ENCODE measurements around the gene DAB1. TPM values are rescaled to one million over a fixed set of nuclear protein-coding genes. Genes with fewer than 3 reads are reported as not detected.

Gene DAB1
- total and polyA plus RNA-seq, 2 of the 8 experiments (the other 6 are each of a cell fraction or from before 2014, with no cell fraction given), result 4.4 to 11.8 TPM

GRCh38 chr1:56968878-56969495 lies 454.9 kb downstream of the DAB1 start:
- Histone ChIP-seq H4K8ac (ENCODE audit: extremely low read depth, insufficient read depth, low read length) (no peak overlapping the region), H3K23me2 (ENCODE audit: low read depth, low read length) (no peaks in the 10 kb centered on the region), H3K9ac (replicated peaks in 1 of 4; ENCODE audit: extremely low read depth in 1 of 4, low read depth in 3 of 4, low read length in 3 of 4) (no peak overlapping the region), H2BK120ac (replicated peaks; ENCODE audit: low read depth, low read length) (no peak overlapping the region), H3K14ac (ENCODE audit: insufficient read length) (no peak overlapping the region), H3K4ac (replicated peaks; ENCODE audit: insufficient read length, low read depth, low read length) (no peak overlapping the region), H3K9me3 (ENCODE audit: insufficient read depth in 2 of 2, low read depth in 1 of 2, low read length in 1 of 2) (no peaks in the 10 kb centered on the region), H3K79me2 (ENCODE audit: control insufficient read depth in 1 of 2, insufficient read depth in 2 of 2, low read length in 2 of 2) (no peaks in the 10 kb centered on the region), H4K91ac (replicated peaks; ENCODE audit: insufficient read length, low read length) (no peak overlapping the region), H2BK5ac (ENCODE audit: low read depth, low read length) (no peak overlapping the region), H3K4me1 (replicated peaks in 1 of 4; ENCODE audit: control insufficient read depth in 3 of 4, insufficient read depth in 4 of 4, low read length in 3 of 4) (no peaks in the 10 kb centered on the region), H2BK12ac (ENCODE audit: low read depth, low read length) (no peak overlapping the region), H2AFZ (ENCODE audit: low read length) (no peak overlapping the region), H3K27ac (ENCODE audit: low read depth, low read length) (no peak overlapping the region), H3K18ac (ENCODE audit: extremely low read depth, low read length) (no peak overlapping the region), H3K4me2 (ENCODE audit: insufficient read depth in 1 of 2, low read depth in 2 of 2, low read length in 2 of 2) (no peak overlapping the region), H3K27me3 (replicated peaks in 1 of 4; ENCODE audit: control insufficient read depth in 3 of 4, extremely low read depth in 1 of 4, insufficient read depth in 3 of 4, low read length in 3 of 4) (no peaks in the 10 kb centered on the region), H3K4me3 (ENCODE audit: extremely low read depth in 1 of 4, insufficient read depth in 2 of 4, low read depth in 3 of 4, low read length in 4 of 4) (no peak overlapping the region), H2AK5ac (ENCODE audit: low read depth, low read length) (no peak overlapping the region), H3K36me3 (ENCODE audit: control insufficient read depth in 2 of 4, insufficient read depth in 4 of 4, low read length in 3 of 4) (no peaks in the 10 kb centered on the region), H3K79me1 (ENCODE audit: low read depth, low read length) (no peaks in the 10 kb centered on the region), H4K20me1 (replicated peaks in 1 of 2; ENCODE audit: control insufficient read depth in 1 of 2, insufficient read depth in 2 of 2, low read length in 2 of 2) (no peaks in the 10 kb centered on the region), H2BK15ac (ENCODE audit: low read length) (no peak overlapping the region), H4K5ac (ENCODE audit: insufficient read length, low read depth, low read length) (no peak overlapping the region), H3K23ac (ENCODE audit: insufficient read length) (no peak overlapping the region), H2BK20ac (ENCODE audit: low read length) (no peak overlapping the region), H3K56ac (replicated peaks; ENCODE audit: insufficient read length, low read depth, low read length) (no peak overlapping the region)
- ChIA-PET POLR2A (ENCODE audit: partially characterized antibody) (no interaction called here), CTCF (ENCODE audit: partially characterized antibody) (interaction anchor here (0.7 to 13.5 kb wide), 44 partner anchors 10 to 483 kb away, joined by 3 to 193 read pairs (median 4); no protein-coding TSS in a partner anchor)
- 86% methylated on average over 2 of the region's 2 CpGs; no CpG with 5 or more reads in 1 of the 2 experiments for WGBS, 2 experiments (ENCODE audit: extremely low coverage in 1 of 2, insufficient coverage in 1 of 2, insufficient read length in 1 of 2, insufficient replicate concordance in 2 of 2, low coverage in 1 of 2, low lambda C conversion rate in 2 of 2, missing lambda C conversion rate in 1 of 2)
- DNase-seq (ENCODE audit: low read depth in 1 of 2, low spot score in 2 of 2) (no peak), FAIRE-seq (no peak)
- no peak for TF ChIP-seq TCF12 (IDR thresholded peaks at IDR 0.05; ENCODE audit: low read depth, low read length)
- no peak for TF ChIP-seq SIRT6 (IDR thresholded peaks at IDR 0.05; ENCODE audit: low read length)
- TF ChIP-seq SRF (IDR thresholded peaks at IDR 0.05; ENCODE audit: low read depth, low read length), result no peak
- no peak for TF ChIP-seq EGR1 (IDR thresholded peaks at IDR 0.05; ENCODE audit: borderline replicate concordance, low read depth, low read length)
- TF ChIP-seq CREB1 (IDR thresholded peaks at IDR 0.05), result no peak
- TF ChIP-seq POLR2AphosphoS5 (IDR thresholded peaks at IDR 0.05; ENCODE audit: low read depth, low read length), result no peak
- no peak for TF ChIP-seq SP2 (IDR thresholded peaks at IDR 0.05; ENCODE audit: low read length)
- TF ChIP-seq CBX5 (IDR thresholded peaks at IDR 0.05; ENCODE audit: low read depth, low read length), result no peak
- no peak for TF ChIP-seq MAFK (IDR thresholded peaks at IDR 0.05; ENCODE audit: low read depth, low read length)
- no peak for TF ChIP-seq CTCF (IDR thresholded peaks at IDR 0.05; ENCODE audit: control extremely low read depth in 1 of 3, insufficient read depth in 1 of 3, low read depth in 1 of 3, low read length in 3 of 3)
- no peak for TF ChIP-seq RFX5 (IDR thresholded peaks at IDR 0.05; ENCODE audit: borderline replicate concordance, low read depth, low read length)
- no peak for TF ChIP-seq RAD21 (IDR thresholded peaks at IDR 0.05 in 1 of 2, conservative IDR thresholded peaks at IDR 0.05 in 1 of 2; ENCODE audit: low read depth in 2 of 2, low read length in 2 of 2)

All from H1 (cell line).